GM04504 (cell line): Measurements from ENCODE around the gene RUNX2.
A peak's percentile ranks its signal among the peaks of the same experiment; 100 is the strongest.
"Not testable (repeated sequence)": the region's sequence is repeated elsewhere in the genome, so short reads cannot be mapped to it uniquely, and the experiment has no call there.

ENCODE experiments used
- DNase-seq: peaks from one replicate; pipeline ENCODE4 v3.0.0-alpha.2; 2012; ENCODE audit warnings: low read depth

RUNX2 gene

DNA sequence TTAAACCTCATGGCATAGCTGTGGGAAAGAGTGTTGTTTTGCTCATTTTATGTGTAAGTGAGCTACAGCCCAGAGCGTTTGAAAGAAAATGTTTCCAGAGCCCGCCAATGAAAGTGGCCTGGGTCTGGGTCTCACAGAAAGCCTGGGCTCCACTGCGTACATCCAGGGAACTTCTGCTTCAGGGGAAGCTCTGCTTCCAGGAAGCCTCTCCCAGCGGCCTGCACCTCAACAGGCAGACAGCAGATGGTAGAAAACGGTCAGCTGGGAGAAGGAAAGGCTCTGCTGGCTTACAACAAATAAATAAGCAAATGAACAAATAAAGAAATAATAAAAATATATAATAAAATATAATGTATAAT is 320.1 kb downstream of the RUNX2 start:
- DNase-seq = no peak

DNA sequence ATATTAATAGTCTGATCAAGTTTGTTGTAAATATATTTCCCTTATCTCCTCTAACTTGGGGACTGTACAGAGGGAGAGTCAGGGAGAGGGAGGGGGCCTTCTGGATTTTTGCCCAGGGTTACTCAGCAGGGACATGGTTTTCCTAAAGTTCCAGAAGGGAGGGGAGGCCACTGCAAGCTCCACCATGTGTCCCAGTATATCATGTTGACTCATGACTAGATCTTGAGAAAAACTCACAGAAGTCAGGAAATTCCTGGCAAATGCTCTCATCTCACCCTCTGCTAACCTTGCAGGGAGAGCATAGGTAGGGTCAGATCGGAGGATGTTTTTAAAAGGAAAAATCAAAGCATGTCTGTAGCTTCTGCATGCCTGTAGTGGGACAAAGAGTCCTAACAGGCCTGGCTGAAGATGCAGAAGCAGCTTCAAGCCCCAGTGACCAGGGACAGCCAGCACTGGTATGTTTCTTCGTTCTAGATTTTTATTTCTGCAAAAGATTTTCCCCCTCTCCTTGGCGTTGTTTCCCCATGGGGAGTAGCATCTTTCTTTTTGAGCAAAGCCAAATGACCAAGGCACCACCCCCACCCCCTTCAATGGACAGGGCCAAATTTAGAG is 322.5 kb downstream of the RUNX2 start:
- DNase-seq = peak; percentile 80

DNA sequence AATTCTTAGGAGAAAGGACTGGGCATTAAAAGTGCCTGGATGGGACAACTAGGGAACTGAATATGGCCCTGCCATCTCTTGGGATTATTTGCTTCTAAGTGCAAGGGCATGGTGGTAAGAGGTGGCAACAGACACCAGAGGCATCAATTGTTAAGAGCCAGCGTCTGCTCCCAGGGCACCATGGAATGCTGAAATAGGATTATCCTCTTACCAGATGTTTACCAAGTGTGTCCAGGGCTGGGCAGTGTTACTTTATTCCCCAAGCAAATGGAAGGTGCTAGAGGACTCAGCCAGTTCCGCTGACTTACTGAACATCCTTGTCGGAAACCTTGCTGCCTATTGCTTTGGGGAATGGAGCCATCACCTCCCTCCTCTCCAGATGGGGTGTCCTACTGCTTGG is 323.2 kb downstream of the RUNX2 start:
- no peak for DNase-seq

DNA sequence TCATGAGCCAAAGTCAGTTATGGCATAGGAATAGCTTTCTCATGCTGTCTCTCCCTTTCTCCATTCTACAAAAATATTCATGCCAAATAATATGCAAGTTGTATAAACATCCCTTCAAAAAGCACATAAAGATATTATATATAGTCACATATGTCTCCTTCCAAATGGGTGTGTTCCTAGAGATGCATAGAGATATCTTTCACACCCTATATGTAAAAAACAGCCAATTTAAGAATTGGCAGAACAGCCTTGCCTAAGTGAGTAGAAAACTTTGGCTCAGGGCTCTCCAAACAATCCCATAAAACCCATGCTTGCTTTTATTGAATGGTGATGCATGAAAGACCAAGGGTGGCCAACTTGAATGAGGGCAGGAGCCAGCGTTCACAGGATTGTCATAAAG is 324.3 kb downstream of the RUNX2 start:
- no peak for DNase-seq

DNA sequence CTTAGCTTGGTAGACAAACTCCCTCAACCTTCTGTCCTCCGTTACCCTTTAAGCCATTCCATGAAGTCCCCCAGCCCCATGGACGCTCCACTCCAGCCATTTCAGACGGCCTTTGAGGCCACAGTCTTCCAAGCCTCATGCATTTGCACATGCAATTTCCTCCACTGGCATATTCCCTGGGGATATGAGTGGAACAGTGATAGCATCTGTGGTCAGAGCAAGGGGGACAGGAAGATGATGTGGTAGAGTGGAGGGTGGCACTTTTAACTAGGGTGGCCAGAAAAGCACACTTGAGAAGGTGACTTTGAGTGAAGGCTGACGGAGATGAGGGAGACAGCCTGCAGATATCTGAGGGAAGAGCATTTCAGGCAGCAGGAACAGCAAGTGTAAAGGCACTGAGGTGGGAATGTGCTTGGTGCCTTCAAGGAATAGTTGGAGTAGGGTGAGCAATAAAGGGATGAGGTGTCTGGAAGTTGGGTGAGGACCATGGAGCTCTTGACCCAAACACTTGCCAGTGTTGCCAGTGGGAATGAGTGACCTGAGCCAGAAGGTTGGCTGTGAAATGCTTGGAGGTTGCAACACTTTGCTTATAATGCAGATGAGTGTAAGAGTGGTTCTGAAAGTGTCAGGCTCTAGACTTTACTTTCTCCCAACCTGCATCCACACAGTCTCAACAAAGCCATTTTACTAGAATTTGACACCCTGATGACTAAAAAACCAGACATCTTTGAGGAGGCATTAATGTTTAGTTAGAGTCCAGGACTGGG is 325.2 kb downstream of the RUNX2 start:
- no peak for DNase-seq

DNA sequence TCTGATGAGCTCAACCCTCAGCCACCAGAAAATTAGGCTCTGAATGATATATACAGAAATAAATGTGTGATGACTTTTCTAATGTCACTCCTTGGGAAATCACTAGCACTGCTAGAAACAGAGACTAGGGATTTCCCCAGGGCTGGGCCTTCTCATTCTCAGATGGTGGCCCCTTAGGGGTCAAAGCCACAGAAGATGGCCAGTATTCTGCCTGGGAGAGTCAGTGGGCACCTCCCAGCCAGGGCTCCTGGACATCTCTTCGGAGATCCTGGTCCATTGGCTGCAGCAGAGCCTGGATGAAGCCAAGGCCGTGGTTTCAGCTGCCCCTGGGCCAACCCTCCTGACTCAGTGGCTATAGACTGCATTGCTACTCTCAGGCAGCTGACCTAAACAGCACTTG is 326.5 kb downstream of the RUNX2 start:
- no peak for DNase-seq

DNA sequence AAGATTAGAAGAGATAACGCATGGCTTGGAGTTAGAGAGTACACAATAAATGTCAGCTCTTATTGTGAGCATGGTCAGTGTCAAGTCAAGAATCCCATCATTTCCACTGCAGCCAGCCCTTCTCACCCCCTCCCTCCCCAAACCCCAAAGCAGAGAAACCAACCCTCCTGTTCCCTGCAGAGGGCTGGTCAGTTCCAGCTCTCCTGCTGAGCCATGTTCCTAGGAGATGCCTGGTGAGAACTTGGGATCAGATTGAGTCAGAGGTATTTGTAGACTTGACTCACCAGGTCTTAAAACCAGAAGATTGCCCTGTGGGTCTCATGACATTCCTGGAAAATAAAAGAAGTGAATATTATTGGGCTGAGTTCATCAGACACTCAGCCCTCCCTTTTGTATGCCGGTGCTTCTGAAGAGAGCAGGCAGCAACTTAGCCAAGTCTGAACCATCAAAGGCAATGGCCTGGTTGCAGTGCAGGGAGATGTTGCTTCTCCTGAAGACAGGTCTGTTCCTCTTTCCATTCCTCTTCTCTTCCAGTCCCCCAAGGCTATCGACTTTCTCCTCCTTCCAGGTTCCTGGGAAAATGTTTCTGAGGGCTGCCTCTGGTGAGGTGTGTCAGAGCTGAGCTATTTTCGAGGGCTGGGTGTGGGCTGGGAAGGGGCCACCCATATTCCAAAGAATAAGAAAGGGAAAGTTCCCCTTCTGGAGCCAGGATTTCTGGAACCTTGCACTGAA is 327.8 kb downstream of the RUNX2 start:
- DNase-seq = peak; percentile 99

DNA sequence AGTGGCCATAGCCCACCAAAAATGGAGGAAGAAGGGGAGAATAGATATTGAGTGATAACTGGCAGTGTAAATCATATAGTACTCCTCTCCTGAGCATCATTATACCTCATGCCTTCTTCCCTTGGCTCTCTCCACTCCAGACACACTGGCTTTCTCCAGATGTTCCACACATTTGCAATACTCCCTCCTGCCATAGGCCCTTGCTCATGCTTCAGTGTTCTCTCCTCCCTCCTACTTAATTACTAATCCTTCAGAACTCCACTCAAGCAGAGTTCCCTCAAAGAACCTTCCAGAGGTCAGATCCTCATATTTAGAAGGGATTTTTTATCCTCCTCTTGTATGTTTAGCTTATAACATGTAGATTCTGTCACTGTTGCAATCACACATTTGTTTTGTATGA is 329.1 kb downstream of the RUNX2 start:
- DNase-seq = no peak

DNA sequence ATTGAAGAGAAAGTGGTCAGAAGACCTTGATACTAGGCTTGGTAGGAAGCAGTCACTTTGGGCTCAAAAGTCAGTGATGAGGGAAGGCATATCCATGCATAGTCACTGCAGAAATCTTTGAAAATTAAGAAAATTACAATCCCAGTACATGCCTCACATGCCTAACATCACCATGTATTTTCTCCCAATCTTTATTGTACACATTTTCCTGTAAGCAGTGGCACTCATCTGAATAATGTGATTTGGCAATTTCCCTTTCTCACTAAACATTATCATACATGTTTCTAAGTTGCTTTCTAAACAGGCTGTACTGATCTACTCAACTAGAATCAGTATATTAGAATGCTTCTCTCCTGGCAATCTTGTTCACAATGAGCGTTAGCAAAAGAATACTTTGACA is 330.3 kb downstream of the RUNX2 start:
- no peak for DNase-seq

DNA sequence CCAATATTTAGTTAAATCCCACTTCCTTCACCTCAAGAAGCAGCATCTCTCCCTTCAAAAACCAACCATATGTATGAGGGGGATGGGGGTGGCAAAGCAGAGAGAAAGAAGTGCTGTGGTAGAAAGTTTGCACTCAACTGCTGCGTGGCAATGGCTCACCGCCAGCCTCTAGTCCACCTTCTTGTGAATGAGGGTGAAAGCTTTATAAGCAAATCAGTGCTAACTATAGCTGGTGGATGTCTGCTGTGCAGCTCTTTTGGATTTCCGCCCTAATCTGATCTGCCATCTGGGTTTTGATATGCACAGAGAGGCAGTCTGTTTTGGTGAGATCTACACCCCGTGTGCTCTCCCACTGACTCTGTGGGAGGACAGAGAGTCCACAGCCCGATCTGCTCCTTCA is 330.8 kb downstream of the RUNX2 start:
- no peak for DNase-seq

DNA sequence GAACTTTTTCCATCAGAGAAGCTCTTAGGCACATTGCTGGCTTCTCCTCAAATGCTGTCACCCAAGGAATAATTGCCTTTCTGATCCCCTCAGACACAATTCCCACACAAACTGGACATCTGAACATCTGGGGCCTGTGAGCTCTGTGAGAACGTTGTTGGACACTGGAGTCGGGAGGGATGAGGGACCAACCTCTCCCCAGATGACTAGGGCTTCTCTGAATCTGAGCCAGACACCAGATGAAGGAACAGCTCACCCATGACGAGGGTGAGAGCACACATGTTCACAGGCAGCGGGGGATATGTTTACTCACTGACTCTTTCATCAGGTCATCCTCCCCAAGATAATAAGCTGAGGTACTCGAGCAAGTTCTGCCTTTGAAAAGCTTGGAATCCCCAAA is 333.5 kb downstream of the RUNX2 start:
- DNase-seq = peak; percentile 87

DNA sequence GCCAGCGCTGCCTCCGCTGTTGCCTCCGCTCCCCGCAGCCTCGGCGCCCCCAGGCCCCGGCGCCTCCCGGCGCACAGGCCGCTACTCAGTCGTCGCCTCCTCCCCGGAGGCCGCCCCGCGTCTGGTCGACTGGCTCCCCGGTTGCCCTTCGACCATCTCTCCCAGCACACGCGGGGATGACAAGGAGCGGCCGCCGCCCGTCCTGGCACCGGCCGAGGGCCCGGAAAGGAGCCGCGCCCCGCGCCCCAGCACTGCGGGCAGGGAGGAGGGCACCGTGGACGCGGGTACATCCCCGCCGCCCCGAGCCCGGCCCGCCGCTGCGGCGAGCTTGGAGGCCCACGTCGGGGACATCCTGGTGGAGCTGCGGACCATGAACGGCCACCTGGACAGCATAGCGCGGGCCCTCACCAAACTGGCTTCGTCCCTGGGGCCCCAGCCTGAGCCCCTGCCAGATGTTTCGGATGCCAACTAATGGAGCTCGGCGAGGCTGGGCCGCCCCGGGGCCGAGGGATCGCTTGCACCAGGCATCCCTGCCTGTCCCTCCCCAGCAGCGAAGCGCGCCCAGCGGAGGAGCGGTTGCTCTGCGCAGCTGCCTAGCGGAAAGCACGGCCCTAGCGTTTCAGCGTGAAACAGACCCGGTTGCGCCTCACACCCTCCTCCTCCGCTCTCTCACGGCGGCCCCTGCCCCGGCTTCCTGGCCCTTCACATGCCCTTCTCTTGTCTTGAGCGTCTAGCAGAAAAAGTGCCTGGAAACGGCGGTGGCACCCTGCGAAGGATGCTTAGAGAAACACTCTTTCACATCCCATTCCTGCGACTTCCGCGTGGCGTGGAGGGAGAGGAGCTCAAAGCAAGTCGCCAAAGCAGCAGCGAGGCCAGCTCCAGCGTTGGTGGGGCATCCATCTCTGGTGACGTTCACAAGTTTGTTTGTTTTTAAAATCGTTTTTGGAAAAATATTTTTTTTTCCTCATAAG is 335.4 kb downstream of the RUNX2 start:
- no peak for DNase-seq

DNA sequence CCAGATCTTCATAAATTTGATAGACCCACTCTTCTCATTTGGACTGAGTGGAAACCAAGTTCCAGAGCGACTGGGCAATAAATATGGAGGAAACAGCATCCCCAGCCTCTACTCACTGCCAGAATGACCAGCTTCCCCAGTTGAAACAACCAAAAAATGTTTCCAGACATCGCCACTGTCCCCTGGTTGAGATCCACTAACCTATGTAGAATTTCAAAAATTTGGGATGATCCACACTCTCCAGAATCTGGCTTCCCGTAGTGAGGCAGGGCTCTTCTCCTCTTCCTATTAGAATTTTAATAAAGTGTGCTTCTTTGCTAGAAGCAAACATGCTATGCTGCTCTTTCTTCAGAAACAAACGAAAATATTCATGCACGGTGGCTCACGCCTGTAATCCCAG is 336.6 kb downstream of the RUNX2 start:
- DNase-seq = no peak

DNA sequence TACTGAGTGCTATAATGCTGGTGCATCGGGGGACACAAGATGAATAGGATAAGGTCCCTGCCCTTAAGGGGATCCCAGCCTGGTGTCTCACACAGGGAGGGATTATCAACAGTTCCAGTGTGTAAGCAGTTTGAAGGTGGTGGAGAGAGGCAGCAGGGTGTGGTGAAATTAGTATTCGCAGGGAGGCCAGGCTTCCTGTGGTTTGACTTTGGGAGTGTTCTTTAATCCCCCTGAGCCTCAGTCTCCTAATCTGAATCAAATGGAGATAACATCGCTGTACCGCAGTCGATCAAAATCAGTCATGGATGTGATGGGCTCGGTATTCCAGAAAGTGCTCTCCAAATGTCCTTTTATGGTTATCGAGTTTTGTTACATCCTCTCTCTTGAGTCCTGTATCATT is 337.7 kb downstream of the RUNX2 start:
- DNase-seq = no peak

DNA sequence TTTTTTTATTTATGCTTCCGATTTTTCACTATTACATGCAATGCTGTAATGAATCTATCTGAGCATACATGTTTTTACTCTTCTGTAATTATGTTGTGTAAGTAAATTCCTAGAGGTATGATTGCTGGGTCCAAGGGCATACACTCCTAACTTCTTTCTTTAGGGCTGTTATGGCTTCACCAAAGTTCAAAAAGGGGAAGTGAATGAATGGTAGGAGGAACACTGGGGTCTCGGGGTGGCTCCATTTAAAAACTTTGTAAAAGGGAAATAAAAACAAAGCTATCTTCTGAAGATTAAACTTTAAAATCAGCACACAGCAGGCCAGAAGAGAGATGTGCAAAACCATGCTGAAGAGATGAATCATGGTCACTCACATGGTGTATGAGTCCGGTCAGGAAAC is 338.7 kb downstream of the RUNX2 start:
- DNase-seq = no peak

DNA sequence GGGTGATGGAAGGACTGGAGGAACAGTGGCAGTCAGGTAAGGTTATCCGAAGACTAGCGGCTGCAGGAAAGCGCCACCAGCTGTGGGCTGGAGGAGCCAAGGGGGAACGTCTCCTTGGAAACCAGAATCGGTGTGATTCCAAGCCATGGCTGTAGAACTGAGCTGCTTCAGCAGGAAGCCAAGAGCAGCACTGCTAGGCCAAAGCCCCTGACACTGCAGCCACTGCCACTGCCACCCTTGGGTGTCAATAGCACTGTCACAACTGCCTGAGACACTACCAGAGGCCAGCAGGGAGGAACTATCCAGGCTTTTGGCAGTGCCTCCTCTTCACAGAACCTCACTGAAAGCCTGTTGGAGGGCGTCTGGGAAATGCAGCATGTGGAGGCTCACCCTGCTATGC is 339.2 kb downstream of the RUNX2 start:
- no peak for DNase-seq

DNA sequence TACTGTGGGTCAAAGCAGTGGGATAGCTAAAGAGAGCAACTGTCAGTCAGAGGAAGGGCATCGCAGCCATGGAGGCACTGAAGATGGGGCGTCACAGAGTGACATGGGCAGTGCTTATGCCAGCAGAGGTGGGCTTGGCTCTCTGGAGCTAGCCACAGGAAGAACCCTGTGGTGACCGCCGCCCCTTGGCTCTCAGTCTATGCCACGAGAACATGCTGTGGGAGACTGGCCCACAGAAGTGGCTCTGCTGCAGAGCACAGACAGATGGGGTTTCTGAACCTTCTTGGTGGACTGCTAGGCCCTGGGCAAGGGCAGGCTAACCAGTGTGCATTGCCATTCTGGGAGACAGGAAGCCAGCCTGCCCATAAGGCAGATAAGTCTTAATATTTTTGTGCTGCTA is 339.6 kb downstream of the RUNX2 start:
- no peak for DNase-seq

DNA sequence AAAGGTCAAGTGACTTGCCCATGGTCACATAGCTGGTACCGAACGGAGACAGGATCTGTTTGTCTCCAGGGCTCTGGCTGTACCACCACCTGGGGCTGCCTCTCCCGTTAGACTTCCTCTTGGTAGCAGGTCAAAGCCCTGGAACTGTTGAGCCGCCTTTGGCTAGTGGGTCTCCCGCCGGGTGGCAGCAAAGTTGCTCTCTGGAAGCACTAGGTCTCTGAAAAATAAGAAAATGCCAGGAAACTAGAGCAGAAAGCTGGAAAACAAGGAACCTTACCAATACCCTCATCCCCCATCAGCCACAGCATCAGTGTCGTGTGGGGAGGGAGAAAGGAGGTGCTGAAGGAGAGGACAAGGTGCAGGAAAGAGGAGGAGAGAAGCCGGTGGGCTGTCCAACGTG is 340.6 kb downstream of the RUNX2 start:
- no peak for DNase-seq

DNA sequence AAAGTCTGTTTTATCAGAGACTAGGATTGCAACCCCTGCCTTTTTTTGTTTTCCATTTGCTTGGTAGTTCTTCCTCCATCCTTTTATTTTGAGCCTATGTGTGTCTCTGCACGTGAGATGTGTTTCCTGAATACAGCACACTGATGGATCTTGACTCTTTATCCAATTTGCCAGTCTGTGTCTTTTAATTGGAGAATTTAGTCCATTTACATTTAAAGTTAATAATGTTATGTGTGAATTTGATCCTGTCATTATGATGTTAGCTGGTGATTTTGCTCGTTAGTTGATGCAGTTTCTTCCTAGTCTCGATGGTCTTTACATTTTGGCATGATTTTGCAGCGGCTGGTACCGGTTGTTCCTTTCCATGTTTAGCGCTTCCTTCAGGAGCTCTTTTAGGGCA is 345.0 kb downstream of the RUNX2 start:
- not testable (repeated sequence) for DNase-seq

DNA sequence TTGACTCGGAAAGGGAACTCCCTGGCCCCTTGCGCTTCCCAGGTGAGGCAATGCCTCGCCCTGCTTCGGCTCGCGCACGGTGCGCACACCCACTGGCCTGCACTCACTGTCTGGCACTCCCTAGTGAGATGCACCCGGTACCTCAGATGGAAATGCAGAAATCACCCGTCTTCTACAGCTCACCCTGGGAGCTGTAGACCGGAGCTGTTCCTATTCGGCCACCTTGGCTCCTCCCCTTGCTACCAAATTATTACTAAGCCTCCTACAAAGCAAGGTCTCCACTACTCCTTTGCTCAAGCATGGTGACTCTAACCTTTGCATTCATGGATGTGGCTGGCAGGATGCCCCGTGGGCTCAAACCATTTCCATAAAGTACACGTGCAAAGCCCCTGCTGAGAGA is 347.0 kb downstream of the RUNX2 start:
- DNase-seq = not testable (repeated sequence)

DNA sequence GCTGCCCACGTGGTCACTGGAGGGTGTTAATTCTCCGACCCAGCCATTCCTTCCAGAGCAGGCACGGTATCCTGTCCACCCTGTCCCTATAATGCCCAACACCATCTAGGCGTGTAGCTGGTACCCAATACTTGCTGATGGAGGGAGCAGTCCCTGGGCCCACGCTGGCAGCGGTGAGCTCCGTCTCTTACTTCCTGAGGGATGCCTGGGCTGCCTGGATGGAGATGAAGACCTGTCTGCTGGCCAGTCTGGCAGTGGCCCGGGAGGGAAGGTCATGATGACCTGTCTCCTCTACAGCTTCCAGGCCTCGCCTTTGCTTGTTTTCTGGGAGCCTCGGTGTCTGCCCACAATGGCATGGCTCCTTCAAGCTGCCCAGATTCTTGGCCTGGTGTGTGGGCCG is 347.5 kb downstream of the RUNX2 start:
- no peak for DNase-seq

DNA sequence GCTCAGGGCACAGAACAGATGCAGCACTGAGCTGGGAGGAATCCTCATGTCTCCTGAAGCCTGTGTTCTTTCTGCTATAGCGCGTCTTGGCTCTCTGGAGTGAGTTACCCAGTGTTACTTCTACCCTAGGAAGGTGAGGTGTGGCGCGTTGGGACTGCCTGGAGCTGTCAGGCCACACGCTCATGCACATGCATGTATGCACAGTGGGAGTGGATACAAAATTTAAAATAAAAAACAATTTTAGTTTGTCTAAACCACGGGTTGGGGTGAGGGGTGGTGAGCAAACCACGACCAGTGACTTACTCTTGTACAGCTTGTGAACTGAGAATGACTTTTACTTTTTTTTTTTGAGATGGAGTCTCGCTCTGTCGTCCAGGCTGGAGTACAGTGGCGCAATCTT is 348.2 kb downstream of the RUNX2 start:
- no peak for DNase-seq
